ENCODE measurements around the gene GOLIM4.

- TF ChIP-seq CTCF (IDR thresholded peaks at IDR 0.05) (no peak), POLR2A (IDR thresholded peaks at IDR 0.05) (peak in 3 of 4 donors; percentile 23 to 83 (median 65))
Observed at GRCh38 chr3:168095611-168096209, at the start of gene GOLIM4.

All from esophagus squamous epithelium (tissue), 4 donors.